ENCODE measurements around the gene PHC3. TPM values are rescaled to one million over a fixed set of nuclear protein-coding genes. Genes with fewer than 3 reads are reported as not detected.

PHC3 gene
- total RNA-seq, 3 donors from 2014 or later, result 65.1 to 117 (median 87.2) TPM

GRCh38 chr3:170111147-170111771 is 70.3 kb downstream of the PHC3 start:
- Histone ChIP-seq H3K4me3 (no peak overlapping the region), H3K27me3 (no peaks in the 10 kb centered on the region), H3K4me1 (no peaks in the 10 kb centered on the region), H3K36me3 (peaks cover 4% of the 10 kb centered on the region), H3K9me3 (no peaks in the 10 kb centered on the region), H3K27ac (no peak overlapping the region)
- no peak for DNase-seq (ENCODE audit: low spot score in 2 of 2)
- intact Hi-C loops (cut with DNase I; ENCODE audit: low total_unique reads), result no loop called here
- TF ChIP-seq POLR2AphosphoS5 (IDR thresholded peaks at IDR 0.05) (no peak), POLR2A (IDR thresholded peaks at IDR 0.05) (no peak), CTCF (IDR thresholded peaks at IDR 0.05) (no peak)

DNA sequence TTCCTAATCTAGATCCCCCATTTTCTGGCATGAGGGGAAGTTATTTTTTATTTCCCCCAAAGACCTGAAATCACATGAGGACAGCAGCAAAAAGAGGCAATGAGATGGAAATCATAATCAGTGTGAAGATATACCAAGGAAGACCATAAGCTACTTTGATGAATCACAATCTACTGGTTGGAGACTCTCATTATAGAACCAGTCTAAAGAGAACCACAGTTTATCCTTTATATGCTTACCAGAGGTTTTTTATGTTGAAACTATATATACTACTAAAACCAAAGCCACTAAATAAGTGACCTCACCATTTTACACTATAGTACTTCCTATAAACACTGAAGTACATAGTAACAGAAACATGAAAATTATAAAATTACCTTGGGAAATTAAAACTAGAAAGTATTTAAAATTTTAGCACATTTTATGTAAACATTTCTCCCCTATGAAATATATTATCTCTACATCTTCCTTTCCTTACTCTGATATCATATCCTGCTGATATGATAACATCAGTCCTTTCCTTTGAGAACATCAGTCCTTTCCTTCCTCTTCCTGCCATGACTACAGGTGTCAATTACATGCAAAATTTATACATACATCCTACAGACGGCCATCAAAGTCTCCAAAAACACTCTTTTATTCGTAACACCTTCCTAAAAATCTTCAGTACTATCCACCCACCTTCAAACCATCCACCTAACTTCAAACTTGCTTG is 71.8 kb downstream of the PHC3 start:
- intact Hi-C loops (cut with DNase I; ENCODE audit: low total_unique reads), result no loop called here
- H3K36me3 ChIP-seq, result peaks cover 4% of the 10 kb centered on the region
- DNase-seq (ENCODE audit: low spot score in 2 of 2), result no peak
- TF ChIP-seq CTCF (IDR thresholded peaks at IDR 0.05) (no peak), POLR2AphosphoS5 (IDR thresholded peaks at IDR 0.05) (no peak), POLR2A (IDR thresholded peaks at IDR 0.05) (no peak)
- H3K27me3 ChIP-seq, result no peaks in the 10 kb centered on the region
- no peak overlapping the region for H3K4me3 ChIP-seq
- H3K9me3 ChIP-seq, result no peaks in the 10 kb centered on the region
- H3K4me1 ChIP-seq, result no peaks in the 10 kb centered on the region
- no peak overlapping the region for H3K27ac ChIP-seq

- Histone ChIP-seq H3K36me3 (no peaks in the 10 kb centered on the region), H3K9me3 (no peaks in the 10 kb centered on the region), H3K27me3 (no peaks in the 10 kb centered on the region), H3K4me3 (no peak overlapping the region), H3K4me1 (no peaks in the 10 kb centered on the region), H3K27ac (no peak overlapping the region)
- DNase-seq (ENCODE audit: low spot score in 2 of 2), result no peak
- intact Hi-C loops (cut with DNase I; ENCODE audit: low total_unique reads), result no loop called here
- TF ChIP-seq CTCF (IDR thresholded peaks at IDR 0.05) (no peak), POLR2AphosphoS5 (IDR thresholded peaks at IDR 0.05) (no peak), POLR2A (IDR thresholded peaks at IDR 0.05) (no peak)
Observed at GRCh38 chr3:170108955-170109354, 72.6 kb downstream of the PHC3 start.

GRCh38 chr3:170107941-170108340 is 73.6 kb downstream of the PHC3 start:
- intact Hi-C loops (cut with DNase I; ENCODE audit: low total_unique reads), result no loop called here
- Histone ChIP-seq H3K9me3 (no peaks in the 10 kb centered on the region), H3K27ac (no peak overlapping the region), H3K36me3 (no peaks in the 10 kb centered on the region), H3K4me1 (no peaks in the 10 kb centered on the region), H3K27me3 (no peaks in the 10 kb centered on the region), H3K4me3 (no peak overlapping the region)
- DNase-seq (ENCODE audit: low spot score in 2 of 2), result no peak
- no peak for TF ChIP-seq POLR2A (IDR thresholded peaks at IDR 0.05)
- no peak for TF ChIP-seq CTCF (IDR thresholded peaks at IDR 0.05)
- no peak for TF ChIP-seq POLR2AphosphoS5 (IDR thresholded peaks at IDR 0.05)

GRCh38 chr3:170102431-170102830 is 79.1 kb downstream of the PHC3 start:
- Histone ChIP-seq H3K36me3 (no peaks in the 10 kb centered on the region), H3K4me3 (no peak overlapping the region), H3K4me1 (no peaks in the 10 kb centered on the region), H3K9me3 (no peaks in the 10 kb centered on the region), H3K27me3 (no peaks in the 10 kb centered on the region), H3K27ac (no peak overlapping the region)
- intact Hi-C loops (cut with DNase I; ENCODE audit: low total_unique reads), result no loop called here
- DNase-seq (ENCODE audit: low spot score in 2 of 2), result no peak
- TF ChIP-seq POLR2AphosphoS5 (IDR thresholded peaks at IDR 0.05) (no peak), POLR2A (IDR thresholded peaks at IDR 0.05) (no peak), CTCF (IDR thresholded peaks at IDR 0.05) (no peak)
